GM12878 (cell line): ENCODE results near the gene INTS2. TPM values are rescaled to one million over a fixed set of nuclear protein-coding genes. Genes with fewer than 3 reads are reported as not detected.

Source experiments
- BACH1 ChIP-seq: fragments of 450-650 bp; IDR thresholded peaks from 2 replicates; pipeline ENCODE4 v1.6.1; 2017; ENCODE audit warnings: mild to moderate bottlenecking, borderline replicate concordance
- BCLAF1 ChIP-seq: fragments of 450-650 bp; IDR thresholded peaks from 2 replicates; pipeline ENCODE4 v1.6.1; 2017; ENCODE audit warnings: antibody characterized with exemption, mild to moderate bottlenecking, moderate library complexity
- CHD1 ChIP-seq: IDR thresholded peaks from 2 replicates; pipeline ENCODE4 v1.6.1; 2012; ENCODE audit warnings: low read depth, low read length, improper control_type of control experiment
- E2F8 ChIP-seq: fragments of 450-650 bp; IDR thresholded peaks from 2 replicates; pipeline ENCODE4 v1.6.1; 2018; ENCODE audit warnings: mild to moderate bottlenecking, low read depth, moderate library complexity; ENCODE audit not compliant: partially characterized antibody
- EGR1 ChIP-seq, 2 experiments: IDR thresholded peaks; 1 replicate in 1 of 2; 2 replicates in 1 of 2; pipeline ENCODE4 v1.6.1; 2011 to 2012; ENCODE audit warnings: low read depth in 2 of 2, low read length in 2 of 2, borderline replicate concordance in 1 of 2, mild to moderate bottlenecking in 1 of 2, moderate library complexity in 1 of 2
- EP300 ChIP-seq, 2 experiments: fragments of 150-350 bp in 1 of 2; IDR thresholded peaks; 2 replicates each; pipeline ENCODE4 v1.6.1; 2011 to 2012; ENCODE audit warnings: low read depth in 2 of 2, low read length in 2 of 2, borderline replicate concordance in 1 of 2, improper control_type of control experiment in 1 of 2, inconsistent platforms in 1 of 2; ENCODE audit not compliant: control insufficient read depth in 1 of 2
- JUNB ChIP-seq: IDR thresholded peaks from 2 replicates; pipeline ENCODE4 v1.6.1; 2016; ENCODE audit warnings: antibody characterized with exemption, mild to moderate bottlenecking
- JUND ChIP-seq: IDR thresholded peaks from 2 replicates; pipeline ENCODE4 v1.6.1; 2012; ENCODE audit warnings: low read depth, mild to moderate bottlenecking, low read length, improper control_type of control experiment, moderate library complexity
- KDM1A ChIP-seq: fragments of 200-600 bp; sonication (generic); IDR thresholded peaks from 2 replicates; pipeline ENCODE4 v1.6.1; 2016; ENCODE audit warnings: borderline replicate concordance
- SREBF1 ChIP-seq: IDR thresholded peaks from 2 replicates; pipeline ENCODE4 v1.6.1; 2012; ENCODE audit warnings: mild to moderate bottlenecking, low read length
- STAT3 ChIP-seq: IDR thresholded peaks from 2 replicates; pipeline ENCODE4 v1.6.1; 2011; ENCODE audit warnings: low read depth, low read length, improper control_type of control experiment
- TAF1 ChIP-seq: IDR thresholded peaks from 2 replicates; pipeline ENCODE4 v1.6.1; 2011; ENCODE audit warnings: mild to moderate bottlenecking, low read depth, low read length, borderline replicate concordance
- TCF7 ChIP-seq: IDR thresholded peaks from 2 replicates; pipeline ENCODE4 v1.6.1; 2014; ENCODE audit warnings: antibody characterized with exemption, borderline replicate concordance
- WRNIP1 ChIP-seq: IDR thresholded peaks from 2 replicates; pipeline ENCODE4 v1.6.1; 2011; ENCODE audit warnings: low read depth, low read length, improper control_type of control experiment, borderline replicate concordance
- ZBED1 ChIP-seq: IDR thresholded peaks from 2 replicates; pipeline ENCODE4 v1.6.1; 2016; ENCODE audit warnings: borderline replicate concordance
- ZNF217 ChIP-seq: fragments of 450-650 bp; IDR thresholded peaks from 2 replicates; pipeline ENCODE4 v1.6.1; 2017; ENCODE audit warnings: antibody characterized with exemption, mild to moderate bottlenecking
- ZNF24 ChIP-seq: fragments of 450-650 bp; IDR thresholded peaks from 2 replicates; pipeline ENCODE4 v1.6.1; 2017; ENCODE audit warnings: antibody characterized with exemption, mild to moderate bottlenecking
- ZNF274 ChIP-seq: IDR thresholded peaks from one replicate; pipeline ENCODE4 v1.8.0; 2011; ENCODE audit not compliant: insufficient read length, insufficient read depth
- ZNF622 ChIP-seq: fragments of 450-650 bp; IDR thresholded peaks from 2 replicates; pipeline ENCODE4 v1.6.1; 2017; ENCODE audit warnings: mild to moderate bottlenecking, inconsistent platforms
- ZNF687 ChIP-seq: fragments of 450-650 bp; IDR thresholded peaks from 2 replicates; pipeline ENCODE4 v1.6.1; 2017; ENCODE audit warnings: mild to moderate bottlenecking, moderate library complexity
- ZSCAN29 ChIP-seq: fragments of 450-650 bp; IDR thresholded peaks from 2 replicates; pipeline ENCODE4 v1.6.1; 2017; ENCODE audit warnings: mild to moderate bottlenecking, moderate library complexity
- polyA plus RNA-seq, 11 experiments: library from polyadenylated mRNA; depleted of rRNA in 4 of 11; unstranded in 6 of 11; stranded (reverse) in 5 of 11; fragments of >200 nt; fragmentation: Nextera tagmentation in 4 of 11; fragmentation: Illumina TruSeq in 1 of 11; extraction: Ambion mirVana in 4 of 11; extraction: Trizol in 1 of 11; gene quantifications; 1 replicate in 1 of 11; 2 replicates in 10 of 11; pipeline versions ENCODE4 v1.2.1 to v1.2.3, GENCODE V29; 2011 to 2016; ENCODE audit warnings: inconsistent platforms in 2 of 11, missing spikeins in 2 of 11, low read depth in 1 of 11
- total RNA-seq, 4 experiments: library from RNA; depleted of rRNA in 3 of 4; stranded (reverse); fragments of >200 nt in 3 of 4; fragmentation: Illumina TruSeq in 1 of 4; extraction: Trizol in 1 of 4; gene quantifications; 2 replicates each; pipeline versions ENCODE4 v1.2.1 to v1.2.3, GENCODE V29; 2013 to 2021

INTS2 gene
- total and polyA plus RNA-seq, 10 of the 15 experiments (the other 5 are each of a cell fraction or from before 2014, with no cell fraction given) = 2.8 to 22.2 (median 11.6) TPM

GRCh38 chr17:61862975-61863800, 64.6 kb downstream of the INTS2 start, which contains the start of gene BRIP1 (continued):
- no peak for TF ChIP-seq ZNF687
- TF ChIP-seq ZNF274 = no peak
- no peak for TF ChIP-seq CHD1
- TF ChIP-seq BACH1 = no peak
- no peak for TF ChIP-seq ZSCAN29
- peak; percentile 98 for TF ChIP-seq E2F8
- no peak for TF ChIP-seq BCLAF1
- no peak for TF ChIP-seq TCF7
- no peak for TF ChIP-seq JUNB
- no peak for TF ChIP-seq ZNF622
- TF ChIP-seq TAF1 = peak; percentile 61; the same call in 1 of the 2 replicates
- TF ChIP-seq ZNF217 = no peak
- TF ChIP-seq EP300 (IDR thresholded peaks at IDR 0.05; ENCODE audit: borderline replicate concordance in 1 of 2, control insufficient read depth in 1 of 2, low read depth in 2 of 2, low read length in 2 of 2) = no peak
- no peak for TF ChIP-seq SREBF1
- TF ChIP-seq WRNIP1 = no peak
- TF ChIP-seq KDM1A = no peak
- TF ChIP-seq JUND = no peak
- TF ChIP-seq STAT3 = no peak
- no peak for TF ChIP-seq ZNF24
- no peak for TF ChIP-seq ZBED1
- peak in 1 of 2 experiments; percentile 73; a peak in 2 of 3 replicates for TF ChIP-seq EGR1 (IDR thresholded peaks at IDR 0.05; ENCODE audit: borderline replicate concordance in 1 of 2, low read depth in 2 of 2, low read length in 2 of 2)
